Measurements from ENCODE around the gene ATP2B1.

Gene ATP2B1

DNA sequence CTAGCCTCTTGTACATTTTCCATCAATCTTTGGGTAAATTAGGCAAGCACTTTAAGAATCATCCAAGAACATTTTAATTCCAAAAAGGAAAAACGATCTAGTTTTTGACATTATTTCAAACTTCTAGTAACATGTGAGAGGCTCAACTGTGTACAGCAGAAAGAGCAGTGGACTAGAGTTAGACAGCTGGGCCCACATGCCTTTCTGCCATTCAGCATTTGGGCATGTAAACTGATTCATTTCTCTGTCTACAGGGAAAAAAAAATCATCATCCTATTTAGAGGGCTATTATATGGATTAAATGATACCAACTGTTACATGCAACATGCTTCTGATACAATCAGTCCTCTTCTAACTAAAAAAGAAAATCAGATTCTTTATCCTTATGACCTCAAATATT lies 17.7 kb downstream of the ATP2B1 start:
- peak; percentile 18 for DNase-seq

GRCh38 chr12:89689306-89689705 lies 19.3 kb downstream of the ATP2B1 start:
- no peak for DNase-seq

- DNase-seq, result no peak
These were observed 22.3 kb downstream of the ATP2B1 start for GRCh38 chr12:89686311-89686710.

DNA sequence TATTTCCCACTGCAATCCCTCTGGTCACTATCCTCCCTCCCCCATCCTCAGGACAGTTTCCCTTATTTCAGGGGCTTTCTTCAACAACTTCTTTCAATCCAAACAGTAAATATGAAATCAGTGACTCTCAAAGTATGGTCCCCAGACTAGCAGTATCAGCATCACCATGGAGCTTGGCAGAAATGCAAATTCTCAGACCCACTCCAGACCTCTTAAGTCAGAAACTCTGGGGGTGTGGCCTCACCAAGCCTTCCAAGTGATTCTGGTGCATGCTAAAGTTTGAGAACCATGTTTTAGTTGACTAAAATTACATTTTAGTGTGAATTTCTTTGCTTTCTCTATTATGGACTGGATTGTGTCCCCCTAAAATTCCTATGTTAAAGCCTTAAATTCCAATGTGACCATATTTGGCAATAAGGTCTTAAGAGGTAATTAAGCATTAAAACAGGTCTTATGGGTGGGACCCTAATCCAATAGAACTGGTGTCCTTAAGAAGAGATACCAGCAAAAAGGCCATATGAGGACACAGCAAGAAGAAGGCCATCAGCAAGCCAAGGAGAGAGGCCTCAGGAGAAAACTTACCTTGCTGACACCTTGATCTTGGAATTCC lies 23.2 kb downstream of the ATP2B1 start:
- no peak for DNase-seq

DNA sequence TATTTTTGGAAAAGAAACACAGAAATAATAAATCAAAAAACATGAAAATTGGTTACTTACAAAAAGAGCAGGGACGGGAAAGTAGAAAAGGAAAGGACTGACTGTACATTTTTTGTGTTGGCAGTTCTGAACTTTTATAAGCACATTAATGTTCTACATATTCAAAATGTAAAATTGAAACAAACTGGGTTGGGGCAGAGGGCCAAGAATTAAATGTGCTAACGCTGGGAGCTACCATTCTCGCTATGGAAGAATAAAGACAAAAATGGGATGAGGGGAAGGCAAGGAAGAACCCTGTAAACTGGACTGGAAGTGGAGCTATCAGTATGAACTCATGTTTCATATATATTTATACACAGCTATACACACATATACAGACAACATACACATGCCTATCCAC lies 24.5 kb downstream of the ATP2B1 start:
- no peak for DNase-seq

DNA sequence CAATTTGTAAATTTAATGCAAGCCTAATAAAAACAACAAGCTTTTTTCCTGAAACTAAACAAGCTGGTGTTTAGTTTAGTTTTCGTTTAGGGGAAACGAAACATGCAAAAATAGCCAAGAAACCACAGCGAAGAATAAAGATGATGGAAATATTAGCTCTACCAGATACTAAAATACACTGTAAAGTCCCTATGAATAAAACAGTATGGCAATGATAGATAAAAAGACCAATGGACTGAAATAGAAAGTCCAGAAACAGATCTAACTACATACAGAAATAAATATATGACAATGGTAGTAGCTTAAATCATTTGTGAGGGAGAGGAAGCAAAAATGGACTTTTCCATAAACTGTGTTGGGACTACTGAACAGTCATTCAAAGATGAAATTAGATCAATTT lies 26.4 kb downstream of the ATP2B1 start:
- DNase-seq, result no peak

DNA sequence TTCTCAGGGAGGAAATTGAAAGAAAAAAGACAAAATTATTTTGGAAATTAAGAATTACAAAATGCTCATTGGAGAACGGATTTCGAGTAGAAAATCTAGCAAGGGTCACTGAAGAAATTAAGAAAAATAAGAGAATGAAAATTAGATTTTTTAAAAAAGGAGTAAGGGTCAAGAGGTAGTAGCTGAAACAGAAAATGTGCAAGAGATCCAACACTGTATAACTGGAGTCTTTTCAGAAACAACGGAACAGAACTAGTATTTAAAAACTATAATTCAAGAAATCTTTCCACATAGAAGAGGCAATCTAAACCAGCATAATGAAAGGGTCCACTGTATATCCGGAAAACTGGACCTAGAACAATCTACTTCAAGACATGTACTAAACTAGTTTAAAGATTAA lies 28.2 kb downstream of the ATP2B1 start:
- DNase-seq, result no peak

GRCh38 chr12:89679631-89680030 lies 29.0 kb downstream of the ATP2B1 start:
- no peak for DNase-seq

GRCh38 chr12:89678225-89678624 lies 30.4 kb downstream of the ATP2B1 start:
- DNase-seq, result no peak

DNA sequence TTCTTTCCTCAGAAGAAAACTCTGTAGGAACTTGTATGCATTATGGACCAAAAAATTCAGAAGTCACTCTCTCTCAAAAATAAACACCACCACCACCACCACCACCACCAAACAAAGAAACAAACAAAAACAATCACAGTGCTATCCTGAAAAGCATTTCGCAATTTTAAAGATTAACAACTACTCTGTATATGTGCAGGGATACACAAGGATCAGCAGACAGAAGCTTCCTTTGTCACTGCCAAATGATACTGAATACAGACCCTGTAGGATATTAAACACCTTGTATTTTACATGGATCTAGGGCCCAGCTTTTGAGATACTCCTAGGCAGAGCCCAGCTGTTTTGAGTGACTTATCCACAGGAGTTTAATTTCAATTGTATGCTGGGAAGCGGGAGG lies 31.7 kb downstream of the ATP2B1 start:
- no peak for DNase-seq

- no peak for DNase-seq
These were observed 34.2 kb downstream of the ATP2B1 start for GRCh38 chr12:89674326-89674942.

DNA sequence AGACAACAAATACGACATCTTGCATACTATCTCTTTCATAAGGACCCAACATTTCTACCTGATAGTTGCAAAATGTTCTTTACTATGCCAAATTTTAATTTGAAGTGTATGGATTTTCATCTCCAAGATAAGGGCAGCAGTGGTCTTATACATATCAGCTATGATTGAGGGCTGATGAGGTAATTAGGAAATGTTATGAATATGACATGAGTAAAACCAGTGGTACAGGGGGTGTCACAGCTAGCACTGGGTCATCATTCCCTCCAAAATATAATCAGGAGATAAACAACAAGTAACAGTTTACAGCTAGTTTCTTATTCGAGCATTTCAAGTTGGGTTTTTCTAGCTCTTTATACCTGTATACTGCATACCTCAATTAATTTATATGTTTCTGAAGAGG lies 35.0 kb downstream of the ATP2B1 start:
- DNase-seq, result no peak

GRCh38 chr12:89672589-89672979 lies 36.1 kb downstream of the ATP2B1 start:
- DNase-seq, result no peak

DNA sequence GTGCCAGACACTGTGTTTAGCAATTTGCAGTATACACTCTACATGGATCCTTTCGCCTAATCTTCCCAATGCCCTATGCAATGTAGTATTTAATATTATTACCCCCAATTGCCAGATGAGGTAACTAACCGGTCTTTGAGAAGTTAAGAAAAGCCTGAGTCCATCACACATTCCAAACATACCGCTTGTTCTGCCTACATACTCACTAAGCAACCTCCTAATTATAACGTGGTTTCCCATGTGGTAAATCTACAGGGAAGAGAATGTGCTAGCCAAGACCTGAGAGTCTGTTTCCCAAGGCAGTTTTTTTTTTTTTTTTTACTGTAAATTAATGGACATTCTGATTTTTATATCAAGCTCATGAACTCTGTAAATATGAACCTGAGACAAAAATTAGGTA lies 37.2 kb downstream of the ATP2B1 start:
- peak; percentile 91 for DNase-seq

GRCh38 chr12:89669197-89669596 lies 39.4 kb downstream of the ATP2B1 start:
- no peak for DNase-seq

DNA sequence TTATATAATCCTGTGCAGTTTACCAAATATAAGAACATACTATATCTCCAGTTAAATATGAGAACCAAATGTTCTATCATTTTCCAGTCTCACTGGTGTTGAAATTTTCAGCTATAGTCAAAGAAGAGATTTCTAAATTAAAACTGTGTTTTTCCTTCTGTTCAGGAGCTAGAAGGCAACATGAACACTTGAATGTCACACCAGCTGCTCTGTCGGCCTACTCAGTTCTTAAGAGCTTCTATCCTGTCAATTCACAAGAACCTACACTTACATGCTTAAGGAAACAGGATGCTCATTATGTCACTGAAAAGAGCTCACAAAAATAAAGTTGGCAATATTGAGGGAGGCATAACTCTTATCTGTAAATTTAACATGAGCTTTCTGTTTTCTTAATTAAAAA lies 43.1 kb downstream of the ATP2B1 start:
- no peak for DNase-seq

DNA sequence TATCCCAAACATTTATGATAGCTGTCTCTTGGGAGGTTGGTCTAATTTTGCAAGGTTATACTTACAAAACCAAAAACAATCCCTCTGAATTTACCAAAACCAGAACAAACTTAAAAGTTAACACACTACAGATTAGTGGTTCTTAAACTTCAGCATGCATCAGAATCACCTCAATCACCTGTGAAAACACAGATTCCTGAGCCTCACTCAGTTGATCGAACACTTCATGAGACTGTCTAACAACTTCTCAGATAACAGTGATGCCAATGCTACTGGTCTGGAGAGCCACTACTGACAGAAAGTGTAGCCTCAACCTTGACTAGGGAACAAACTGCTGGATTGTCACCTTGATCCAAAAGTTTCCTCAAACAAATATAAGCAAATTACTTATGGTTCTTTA lies 44.2 kb downstream of the ATP2B1 start:
- no peak for DNase-seq

DNA sequence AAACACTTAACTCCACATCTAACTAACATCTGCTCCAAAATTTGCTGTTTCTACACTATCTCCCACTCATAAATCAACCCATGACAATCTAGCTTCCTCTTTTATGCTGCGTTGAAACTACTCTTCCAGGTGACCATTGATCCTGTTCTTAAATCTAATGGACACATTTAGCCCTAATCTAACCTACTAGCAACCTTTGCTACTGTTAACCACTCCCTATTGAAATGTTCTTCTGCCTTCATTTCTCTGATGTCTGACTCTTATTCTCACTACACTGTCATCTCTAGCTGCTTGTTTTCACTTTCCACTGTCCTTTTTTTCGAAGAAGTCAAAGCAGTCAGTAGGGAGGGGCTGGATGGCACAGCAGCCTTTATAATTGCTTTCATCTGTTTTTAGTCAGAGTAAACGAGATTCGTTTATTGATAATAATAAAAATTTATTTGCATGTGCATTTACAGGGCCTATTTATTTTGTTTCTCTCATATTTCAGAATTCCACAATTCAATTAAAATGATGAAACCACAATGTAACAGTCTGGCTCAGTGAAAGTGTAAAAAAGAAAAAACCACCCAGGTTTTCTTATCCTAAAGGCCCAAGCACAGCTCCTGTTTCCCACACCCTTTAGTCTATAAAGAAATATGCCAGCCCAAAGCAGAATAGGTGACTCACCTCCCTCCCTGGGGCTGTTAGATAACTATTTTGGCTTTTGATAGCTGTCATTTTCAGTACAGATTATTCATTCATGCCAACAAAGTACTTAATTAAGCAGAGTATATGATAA lies 44.9 kb downstream of the ATP2B1 start:
- peak; percentile 44 for DNase-seq

DNA sequence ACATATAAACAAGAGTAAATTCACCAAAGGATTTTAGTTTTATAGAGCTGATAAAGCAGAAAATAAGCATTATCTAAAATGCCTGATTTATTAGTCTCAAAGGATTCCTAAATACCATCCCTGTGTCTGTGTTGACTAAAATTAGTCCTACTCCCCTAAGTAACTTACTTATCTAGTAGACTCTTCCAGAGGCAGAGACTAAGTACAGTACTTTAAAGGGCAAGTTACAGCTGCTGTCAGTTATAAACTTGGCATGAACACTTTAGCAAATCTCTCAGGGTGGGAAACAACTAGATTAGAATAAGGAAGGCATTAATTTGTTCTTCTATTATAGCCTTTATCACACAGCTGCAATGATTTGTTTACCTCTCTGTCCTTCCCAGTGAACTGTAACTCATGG lies 46.0 kb downstream of the ATP2B1 start:
- DNase-seq, result no peak

DNA sequence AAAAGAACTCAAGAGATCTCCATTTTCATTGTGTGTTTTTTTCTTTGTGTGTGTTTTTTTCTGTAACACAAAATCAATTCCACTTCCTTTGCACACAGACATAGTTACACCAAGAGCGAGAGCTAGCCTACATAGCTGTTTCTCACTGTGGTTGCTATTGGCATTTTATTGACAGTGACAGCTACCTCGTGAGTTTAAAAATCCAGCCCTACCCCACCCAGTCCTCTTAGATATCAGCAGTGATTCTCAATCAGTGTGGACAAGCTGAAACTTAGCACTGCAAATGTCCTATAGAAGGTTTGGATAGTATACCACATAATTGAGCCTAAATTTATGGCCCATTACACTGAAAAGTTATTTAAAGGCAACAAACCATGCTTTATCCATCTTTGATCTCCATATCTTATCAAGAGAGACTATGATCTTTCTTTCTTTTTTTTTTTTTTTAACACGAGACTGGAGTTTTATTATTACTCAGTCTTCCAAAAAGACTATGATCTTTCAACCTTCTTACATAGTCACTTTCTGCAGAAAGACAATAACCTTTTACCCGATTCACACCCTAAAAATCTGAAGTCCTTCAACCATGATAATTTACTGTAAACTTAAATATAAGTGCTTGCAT lies 46.8 kb downstream of the ATP2B1 start:
- DNase-seq, result no peak

GRCh38 chr12:89657739-89658138 lies 50.9 kb downstream of the ATP2B1 start:
- no peak for DNase-seq

DNA sequence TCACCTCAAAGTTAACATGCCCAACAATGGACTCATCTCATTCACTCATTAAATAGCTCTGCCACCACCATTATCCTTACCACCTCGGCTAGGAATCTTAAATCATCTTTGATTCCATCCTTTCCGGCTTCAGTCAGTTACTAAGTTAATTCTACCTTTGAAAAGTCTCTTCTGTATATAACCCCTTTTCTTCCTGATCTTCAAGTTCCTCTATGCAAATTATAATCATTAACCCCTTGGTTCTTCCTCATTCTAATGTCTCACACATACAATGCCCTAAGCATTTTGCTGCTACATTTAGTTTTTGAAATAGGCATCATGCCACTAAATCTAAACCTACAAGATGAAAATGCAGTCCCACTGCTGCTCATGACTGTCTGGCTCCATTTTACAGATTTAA lies 51.6 kb downstream of the ATP2B1 start:
- no peak for DNase-seq

DNA sequence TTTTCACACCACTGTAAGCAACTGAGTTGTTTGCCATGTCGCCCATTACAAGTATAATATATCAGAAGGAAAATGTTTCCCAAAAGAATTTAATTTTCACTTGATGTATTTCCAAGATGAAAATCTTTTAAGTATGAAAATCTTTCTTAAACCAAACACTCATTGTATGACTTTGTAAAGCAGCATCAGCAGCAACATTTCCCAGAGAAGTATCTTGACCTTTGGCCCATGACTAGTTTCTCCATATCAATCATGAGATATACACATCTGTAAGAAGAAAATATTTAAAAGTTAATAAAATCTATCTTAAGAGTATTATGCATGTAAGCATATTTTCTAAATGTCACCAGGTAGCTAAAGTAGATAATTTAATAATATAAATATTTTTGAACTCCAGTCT lies 52.8 kb downstream of the ATP2B1 start:
- DNase-seq, result no peak

DNA sequence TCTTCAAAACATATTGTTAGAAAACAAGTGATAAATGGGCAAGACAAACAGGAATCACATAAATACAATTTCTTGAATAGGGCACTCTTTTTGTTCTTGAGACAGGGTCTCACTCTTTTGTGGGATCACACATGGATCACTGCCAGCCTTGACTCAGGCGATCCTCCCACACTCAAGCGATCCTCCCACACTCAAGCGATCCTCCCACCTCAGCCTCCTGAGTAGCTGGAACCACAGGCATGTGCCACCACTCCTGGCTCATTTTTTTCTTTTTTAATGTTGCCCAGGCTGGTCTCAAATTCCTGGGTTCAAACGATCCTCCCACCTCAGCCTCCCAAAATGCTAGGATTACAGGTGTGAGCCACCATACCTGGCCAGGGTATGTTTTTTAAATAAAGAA lies 57.4 kb downstream of the ATP2B1 start:
- no peak for DNase-seq

Measured in fibroblast of skin of right biceps (primary cell).